K562 (cell line): ENCODE measurements around the gene LCMT2. TPM values are rescaled to one million over a fixed set of nuclear protein-coding genes. Genes with fewer than 3 reads are reported as not detected.
A peak's percentile ranks its signal among the peaks of the same experiment; 100 is the strongest.

Source experiments
- AFF4 ChIP-seq: sonication (generic); formaldehyde crosslinking; IDR thresholded peaks from 2 replicates; pipeline ENCODE4 v1.8.0; 2023; ENCODE audit warnings: mild to moderate bottlenecking, missing genetic modification reagents
- CC2D1A ChIP-seq: fragments of 450-650 bp; IDR thresholded peaks from 2 replicates; pipeline ENCODE4 v1.6.1; 2017; ENCODE audit warnings: mild to moderate bottlenecking
- DPF2 ChIP-seq: fragments of 450-650 bp; IDR thresholded peaks from 2 replicates; pipeline ENCODE4 v1.6.1; 2016
- EWSR1 ChIP-seq: fragments of 450-650 bp; IDR thresholded peaks from 2 replicates; pipeline ENCODE4 v1.6.1; 2018; ENCODE audit warnings: borderline replicate concordance, mild to moderate bottlenecking, low read depth, moderate library complexity; ENCODE audit not compliant: partially characterized antibody
- GABPA ChIP-seq: fragments of 200-800 bp; sonication (Bioruptor generic); conservative IDR thresholded peaks from 2 replicates; pipeline ENCODE4 v1.6.1; 2016; ENCODE audit warnings: low read depth, missing genetic modification characterization, missing compliant biosample characterization
- NR2C2 ChIP-seq, 2 experiments: fragments of 200-800 bp in 1 of 2; sonication (Bioruptor generic) in 1 of 2; sonication (generic) in 1 of 2; formaldehyde crosslinking in 1 of 2; IDR thresholded peaks; 2 replicates each; pipeline versions ENCODE4 v1.6.1 to v1.8.0; 2016 to 2022; ENCODE audit warnings: mild to moderate bottlenecking in 1 of 2, missing compliant biosample characterization in 1 of 2, missing genetic modification characterization in 1 of 2, missing genetic modification reagents in 1 of 2
- UBTF ChIP-seq, 2 experiments: IDR thresholded peaks; 2 replicates each; pipeline ENCODE4 v1.6.1; 2012; ENCODE audit warnings: improper control_type of control experiment in 2 of 2, low read depth in 2 of 2, low read length in 2 of 2, borderline replicate concordance in 1 of 2
- YY1 ChIP-seq, 3 experiments: IDR thresholded peaks; 2 replicates each; pipeline ENCODE4 v1.6.1; 2011; ENCODE audit warnings: low read length in 2 of 3, mild to moderate bottlenecking in 2 of 3, moderate library complexity in 2 of 3, borderline replicate concordance in 1 of 3, control low read depth in 1 of 3, low read depth in 1 of 3; ENCODE audit not compliant: insufficient read depth in 3 of 3, insufficient replicate concordance in 2 of 3, control insufficient read depth in 1 of 3, insufficient read length in 1 of 3; ENCODE audit errors: extremely low read depth in 1 of 3
- ZNF175 ChIP-seq: fragments of 200-800 bp; sonication (Bioruptor generic); IDR thresholded peaks from 2 replicates; pipeline ENCODE4 v1.6.1; 2016; ENCODE audit warnings: low read depth, mild to moderate bottlenecking, missing genetic modification characterization, missing compliant biosample characterization
- ZNF395 ChIP-seq: fragments of 200-800 bp; sonication (Bioruptor generic); IDR thresholded peaks from 2 replicates; pipeline ENCODE4 v1.6.1; 2017; ENCODE audit warnings: missing genetic modification characterization, missing compliant biosample characterization
- ZNF431 ChIP-seq: sonication (generic); formaldehyde crosslinking; IDR thresholded peaks from 2 replicates; pipeline ENCODE4 v1.8.0; 2022; ENCODE audit warnings: mild to moderate bottlenecking, missing genetic modification reagents
- ZNF511 ChIP-seq: sonication (generic); formaldehyde crosslinking; IDR thresholded peaks from 2 replicates; pipeline ENCODE4 v1.8.0; 2022; ENCODE audit warnings: mild to moderate bottlenecking, missing genetic modification reagents
- ZNF780A ChIP-seq: fragments of 250-450 bp; sonication (Bioruptor Pico); IDR thresholded peaks from 2 replicates; pipeline ENCODE4 v1.5.0; 2021; ENCODE audit warnings: mild to moderate bottlenecking
- polyA plus RNA-seq, 8 experiments: library from polyadenylated mRNA; depleted of rRNA in 4 of 8; stranded (reverse) in 5 of 8; unstranded in 3 of 8; fragments of >200 nt; fragmentation: Nextera tagmentation in 2 of 8; fragmentation: Illumina TruSeq in 1 of 8; extraction: Ambion mirVana in 2 of 8; extraction: Trizol in 1 of 8; gene quantifications; 2 replicates each; pipeline versions ENCODE4 v1.2.1 to v1.2.3, GENCODE V29; 2011 to 2014; ENCODE audit warnings: inconsistent platforms in 1 of 8, missing spikeins in 1 of 8
- total RNA-seq, 7 experiments: library from RNA; depleted of rRNA in 6 of 7; stranded (reverse); fragments of >200 nt in 6 of 7; fragmentation: Illumina TruSeq in 2 of 7; extraction: Trizol in 2 of 7; gene quantifications; 2 replicates each; pipeline versions ENCODE4 v1.2.1 to v1.2.3, GENCODE V29; 2011 to 2021; ENCODE audit warnings: low replicate concordance in 1 of 7

The LCMT2 gene
- total and polyA plus RNA-seq, 9 of the 15 experiments (the other 6 are each of a cell fraction or from before 2014, with no cell fraction given) = 2.5 to 22.3 (median 15.2) TPM

- TF ChIP-seq ZNF395 (CRISPR knock-in tag) (0 out of 2 replicates have a peak, but pooled peaks have one; percentile 10), ZNF511 (no peak), NR2C2 (CRISPR knock-in tag; IDR thresholded peaks at IDR 0.05) (no peak), NR2C2 (tag; IDR thresholded peaks at IDR 0.05) (peak; percentile 88), AFF4 (CRISPR knock-in tag) (0 out of 2 replicates have a peak, but pooled peaks have one; percentile 6), ZNF780A (no peak), ZNF175 (CRISPR knock-in tag) (0 out of 2 replicates have a peak, but pooled peaks have one; percentile 11), ZNF431 (0 out of 2 replicates have a peak, but pooled peaks have one; percentile 4), DPF2 (0 out of 2 replicates have a peak, but pooled peaks have one; percentile 20), EWSR1 (no peak), CC2D1A (0 out of 2 replicates have a peak, but pooled peaks have one; percentile 46), UBTF (IDR thresholded peaks at IDR 0.05; ENCODE audit: borderline replicate concordance in 1 of 2, low read depth in 2 of 2, low read length in 2 of 2) (0 out of 4 replicates have a peak, but pooled peaks of 1 of the 2 experiments have one; percentile 4), GABPA (tag) (peak; percentile 84), YY1 (IDR thresholded peaks at IDR 0.05; ENCODE audit: borderline replicate concordance in 1 of 3, control insufficient read depth in 1 of 3, extremely low read depth in 1 of 3, insufficient read depth in 3 of 3, insufficient read length in 1 of 3, insufficient replicate concordance in 2 of 3, low read depth in 1 of 3, low read length in 2 of 3) (no peak)
These were observed 361 bp upstream of the LCMT2 start (continued) for GRCh38 chr15:43330780-43331087.
